ENCODE results near the gene RHEX. TPM values are rescaled to one million over a fixed set of nuclear protein-coding genes. Genes with fewer than 3 reads are reported as not detected.

The RHEX gene
- total RNA-seq, 1 donor from 2014 or later, result 0.29 TPM

- DNase-seq (ENCODE audit: low read depth), result no peak
- no peak overlapping the region for H3K4me3 ChIP-seq (ENCODE audit: low read depth, low read length)
- TF ChIP-seq CTCF (conservative IDR thresholded peaks at IDR 0.05; ENCODE audit: low read depth, low read length), result no peak
Measured at GRCh38 chr1:206011057-206011456, 41.9 kb upstream of the RHEX start.

- no peak for DNase-seq (ENCODE audit: low read depth)
- H3K4me3 ChIP-seq (ENCODE audit: low read depth, low read length), result no peak overlapping the region
- no peak for TF ChIP-seq CTCF (conservative IDR thresholded peaks at IDR 0.05; ENCODE audit: low read depth, low read length)
Measured at GRCh38 chr1:206012086-206012859, 40.7 kb upstream of the RHEX start.

- DNase-seq (ENCODE audit: low read depth), result no peak
- H3K4me3 ChIP-seq (ENCODE audit: low read depth, low read length), result no peak overlapping the region
- TF ChIP-seq CTCF (conservative IDR thresholded peaks at IDR 0.05; ENCODE audit: low read depth, low read length), result no peak
Measured at GRCh38 chr1:206013026-206013795, 39.8 kb upstream of the RHEX start.

- no peak overlapping the region for H3K4me3 ChIP-seq (ENCODE audit: low read depth, low read length)
- TF ChIP-seq CTCF (conservative IDR thresholded peaks at IDR 0.05; ENCODE audit: low read depth, low read length), result no peak
- DNase-seq (ENCODE audit: low read depth), result no peak
Measured at GRCh38 chr1:206014601-206015000, 38.4 kb upstream of the RHEX start.

- no peak overlapping the region for H3K4me3 ChIP-seq (ENCODE audit: low read depth, low read length)
- TF ChIP-seq CTCF (conservative IDR thresholded peaks at IDR 0.05; ENCODE audit: low read depth, low read length), result no peak
- DNase-seq (ENCODE audit: low read depth), result no peak
Measured at GRCh38 chr1:206015071-206015470, 37.9 kb upstream of the RHEX start.

- no peak for TF ChIP-seq CTCF (conservative IDR thresholded peaks at IDR 0.05; ENCODE audit: low read depth, low read length)
- no peak overlapping the region for H3K4me3 ChIP-seq (ENCODE audit: low read depth, low read length)
Measured at GRCh38 chr1:206020393-206021007, 32.5 kb upstream of the RHEX start.

More at GRCh38 chr1:206020393-206021007, 32.5 kb upstream of the RHEX start:
- no peak for DNase-seq (ENCODE audit: low read depth)
